ENCODE measurements around the gene IQGAP1.

Gene IQGAP1

DNA sequence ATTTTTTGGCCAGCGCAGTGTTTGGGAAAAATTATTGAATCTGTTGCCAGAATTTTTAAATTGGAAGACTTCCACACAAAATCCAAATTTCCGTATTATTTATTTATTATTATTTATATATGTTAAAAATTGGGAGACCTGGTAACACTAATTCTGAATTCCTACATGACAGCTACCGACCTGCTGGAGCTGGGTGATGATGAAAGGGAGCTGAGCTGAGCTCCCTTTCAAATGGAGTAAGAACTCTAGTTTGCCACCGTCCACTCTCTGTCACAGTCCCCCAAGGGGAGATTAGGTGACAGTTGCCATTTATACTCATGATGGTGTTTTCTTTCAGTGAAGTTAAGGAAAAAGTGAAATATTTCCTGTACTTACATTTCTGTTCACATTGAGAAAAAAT is 143.1 kb downstream of the IQGAP1 start:
- no peak for TF ChIP-seq CTCF (IDR thresholded peaks at IDR 0.05; ENCODE audit: extremely low read depth, insufficient read depth, missing control alignments)
- DNase-seq (ENCODE audit: low spot score) = no peak
- in situ Hi-C loops (cut with MboI; ENCODE audit: low pct_unique_long_range_greater_than_20kb, low sequenced_read_pairs, unreplicated experiment) = no loop called here

DNA sequence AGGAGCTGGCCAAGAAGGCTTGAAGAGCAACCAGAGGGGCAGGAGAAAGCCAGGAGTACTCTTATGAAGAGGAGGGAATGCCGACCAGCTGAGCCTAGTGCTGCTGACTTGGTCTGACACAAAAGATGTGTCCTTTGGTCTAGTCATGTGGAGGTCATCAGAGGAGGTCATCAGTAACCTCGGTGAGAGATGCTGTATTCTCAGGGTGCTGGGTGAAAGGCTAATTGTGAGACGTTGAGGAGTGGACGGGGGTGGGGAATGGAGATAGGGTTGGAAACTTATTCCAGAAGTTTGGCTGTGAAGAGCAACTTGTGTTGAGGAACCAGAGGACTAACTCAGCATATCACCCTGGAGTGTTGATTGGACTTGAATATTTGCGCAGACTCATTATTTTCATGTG is 147.2 kb downstream of the IQGAP1 start:
- no peak for TF ChIP-seq CTCF (IDR thresholded peaks at IDR 0.05; ENCODE audit: extremely low read depth, insufficient read depth, missing control alignments)
- in situ Hi-C loops (cut with MboI; ENCODE audit: low pct_unique_long_range_greater_than_20kb, low sequenced_read_pairs, unreplicated experiment) = no loop called here
- no peak for DNase-seq (ENCODE audit: low spot score)

- in situ Hi-C loops (cut with MboI; ENCODE audit: low pct_unique_long_range_greater_than_20kb, low sequenced_read_pairs, unreplicated experiment) = no loop called here
- no peak for DNase-seq (ENCODE audit: low spot score)
- no peak for TF ChIP-seq CTCF (IDR thresholded peaks at IDR 0.05; ENCODE audit: extremely low read depth, insufficient read depth, missing control alignments)
These were observed 151.7 kb downstream of the IQGAP1 start for GRCh38 chr15:90539789-90540188.

DNA sequence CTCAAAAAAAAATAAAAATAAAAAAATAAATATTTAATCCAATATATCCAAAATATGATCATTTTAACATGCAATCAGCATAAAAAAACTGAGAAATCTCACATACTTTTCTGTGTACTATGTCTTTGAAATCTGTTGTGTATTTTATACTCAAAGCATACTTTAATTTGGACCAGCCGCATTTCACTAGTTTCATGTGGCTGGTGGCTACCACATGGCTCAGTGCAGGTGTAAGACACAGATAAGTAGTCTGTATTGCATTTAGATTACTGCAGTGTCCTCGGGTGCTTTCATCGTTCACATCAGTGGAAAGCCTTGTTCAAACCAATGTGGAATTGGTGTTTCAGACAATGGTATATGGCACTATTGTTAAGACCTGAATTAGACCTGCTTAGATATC is 152.7 kb downstream of the IQGAP1 start:
- in situ Hi-C loops (cut with MboI; ENCODE audit: low pct_unique_long_range_greater_than_20kb, low sequenced_read_pairs, unreplicated experiment) = no loop called here
- no peak for TF ChIP-seq CTCF (IDR thresholded peaks at IDR 0.05; ENCODE audit: extremely low read depth, insufficient read depth, missing control alignments)
- DNase-seq (ENCODE audit: low spot score) = no peak

GRCh38 chr15:90545095-90545494 is 157.1 kb downstream of the IQGAP1 start:
- TF ChIP-seq CTCF (IDR thresholded peaks at IDR 0.05; ENCODE audit: extremely low read depth, insufficient read depth, missing control alignments) = no peak
- in situ Hi-C loops (cut with MboI; ENCODE audit: low pct_unique_long_range_greater_than_20kb, low sequenced_read_pairs, unreplicated experiment) = no loop called here
- no peak for DNase-seq (ENCODE audit: low spot score)

- in situ Hi-C loops (cut with MboI; ENCODE audit: low pct_unique_long_range_greater_than_20kb, low sequenced_read_pairs, unreplicated experiment) = no loop called here
- no peak for DNase-seq (ENCODE audit: low spot score)
- no peak for TF ChIP-seq CTCF (IDR thresholded peaks at IDR 0.05; ENCODE audit: extremely low read depth, insufficient read depth, missing control alignments)
These were observed 159.5 kb downstream of the IQGAP1 start for GRCh38 chr15:90547540-90547939.

- peak; percentile 27 for DNase-seq (ENCODE audit: low spot score)
- TF ChIP-seq CTCF (IDR thresholded peaks at IDR 0.05; ENCODE audit: extremely low read depth, insufficient read depth, missing control alignments) = no peak
- in situ Hi-C loops (cut with MboI; ENCODE audit: low pct_unique_long_range_greater_than_20kb, low sequenced_read_pairs, unreplicated experiment) = no loop called here
These were observed 162.9 kb downstream of the IQGAP1 start for GRCh38 chr15:90550919-90551318.
